ENCODE data around the gene NEURL1. TPM values are rescaled to one million over a fixed set of nuclear protein-coding genes. Genes with fewer than 3 reads are reported as not detected.

The NEURL1 gene
- total RNA-seq, 1 donor from 2014 or later: 0.05 TPM

GRCh38 chr10:103563231-103564115 is 70.0 kb downstream of the NEURL1 start:
- H3K4me1 Mint-ChIP-seq (ENCODE audit: low read depth): no peaks in the 10 kb centered on the region
- H3K27ac Mint-ChIP-seq (ENCODE audit: unreplicated experiment): no peak overlapping the region
- no peaks in the 10 kb centered on the region for H3K9me3 Mint-ChIP-seq (ENCODE audit: low read depth)
- H3K4me3 Mint-ChIP-seq (ENCODE audit: unreplicated experiment): no peak overlapping the region
- TF ChIP-seq CTCF (IDR thresholded peaks at IDR 0.05): no peak
- H3K27me3 Mint-ChIP-seq (ENCODE audit: low read depth): peaks cover 35% of the 10 kb centered on the region
- no peak for DNase-seq (ENCODE audit: low spot score)
- no peaks in the 10 kb centered on the region for H3K36me3 Mint-ChIP-seq (ENCODE audit: low read depth)

- no peak overlapping the region for H3K4me3 Mint-ChIP-seq (ENCODE audit: unreplicated experiment)
These were observed 70.6 kb downstream of the NEURL1 start for GRCh38 chr10:103564116-103564501.

DNA sequence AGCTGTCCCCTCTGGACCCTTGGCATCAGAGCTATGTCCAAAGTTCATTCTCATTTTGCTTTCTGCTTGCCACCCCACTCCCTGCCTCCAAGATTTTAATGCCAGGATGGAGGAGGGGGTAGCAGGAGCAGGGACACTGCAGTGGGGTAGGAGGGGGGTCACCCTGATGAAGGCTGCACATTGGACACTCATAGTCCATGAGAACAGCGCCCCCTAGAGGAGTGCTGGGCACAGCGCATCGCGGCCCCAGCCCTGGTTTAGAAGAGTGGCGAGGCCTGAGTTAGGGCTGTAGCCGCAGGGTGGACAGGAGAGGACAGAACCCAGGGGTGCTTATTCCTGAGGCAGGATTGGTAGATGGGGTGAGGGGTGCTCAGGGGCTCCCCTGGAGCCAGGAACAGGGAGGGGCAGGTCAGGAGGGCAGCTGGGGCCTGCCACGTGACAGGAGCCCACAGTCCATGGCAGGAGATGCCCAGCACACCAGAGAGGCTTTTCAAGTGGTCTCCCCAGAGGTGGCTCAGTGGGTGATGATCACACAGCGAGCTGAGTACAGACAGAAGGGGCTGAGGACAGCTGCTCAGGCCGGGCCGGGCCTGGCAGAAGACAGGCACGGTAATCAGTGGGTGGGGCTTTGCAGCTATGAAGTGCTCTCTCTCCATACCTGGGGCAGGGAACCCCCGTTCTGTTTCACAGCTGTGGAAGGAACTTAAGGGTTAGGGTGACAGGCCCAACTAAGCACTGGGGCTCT is 71.4 kb downstream of the NEURL1 start:
- Mint-ChIP-seq H3K36me3 (ENCODE audit: low read depth) (no peaks in the 10 kb centered on the region), H3K27me3 (ENCODE audit: low read depth) (peaks cover 28% of the 10 kb centered on the region), H3K9me3 (ENCODE audit: low read depth) (no peaks in the 10 kb centered on the region), H3K27ac (ENCODE audit: unreplicated experiment) (no peak overlapping the region), H3K4me3 (ENCODE audit: unreplicated experiment) (no peak overlapping the region), H3K4me1 (ENCODE audit: low read depth) (no peaks in the 10 kb centered on the region)
- peak; percentile 80 for TF ChIP-seq CTCF (IDR thresholded peaks at IDR 0.05)
- no peak for DNase-seq (ENCODE audit: low spot score)

More at GRCh38 chr10:103564116-103564501, 70.6 kb downstream of the NEURL1 start:
- DNase-seq (ENCODE audit: low spot score): no peak
- no peak overlapping the region for H3K27ac Mint-ChIP-seq (ENCODE audit: unreplicated experiment)
- no peaks in the 10 kb centered on the region for H3K9me3 Mint-ChIP-seq (ENCODE audit: low read depth)
- H3K36me3 Mint-ChIP-seq (ENCODE audit: low read depth): no peaks in the 10 kb centered on the region
- no peaks in the 10 kb centered on the region for H3K4me1 Mint-ChIP-seq (ENCODE audit: low read depth)
- no peak for TF ChIP-seq CTCF (IDR thresholded peaks at IDR 0.05)
- H3K27me3 Mint-ChIP-seq (ENCODE audit: low read depth): peaks cover 31% of the 10 kb centered on the region

GRCh38 chr10:103566536-103566935 is 73.0 kb downstream of the NEURL1 start:
- no peak for TF ChIP-seq CTCF (IDR thresholded peaks at IDR 0.05)
- Mint-ChIP-seq H3K27ac (ENCODE audit: unreplicated experiment) (no peak overlapping the region), H3K36me3 (ENCODE audit: low read depth) (no peaks in the 10 kb centered on the region), H3K4me1 (ENCODE audit: low read depth) (no peaks in the 10 kb centered on the region), H3K4me3 (ENCODE audit: unreplicated experiment) (no peak overlapping the region), H3K27me3 (ENCODE audit: low read depth) (peaks cover 25% of the 10 kb centered on the region), H3K9me3 (ENCODE audit: low read depth) (no peaks in the 10 kb centered on the region)
- no peak for DNase-seq (ENCODE audit: low spot score)

DNA sequence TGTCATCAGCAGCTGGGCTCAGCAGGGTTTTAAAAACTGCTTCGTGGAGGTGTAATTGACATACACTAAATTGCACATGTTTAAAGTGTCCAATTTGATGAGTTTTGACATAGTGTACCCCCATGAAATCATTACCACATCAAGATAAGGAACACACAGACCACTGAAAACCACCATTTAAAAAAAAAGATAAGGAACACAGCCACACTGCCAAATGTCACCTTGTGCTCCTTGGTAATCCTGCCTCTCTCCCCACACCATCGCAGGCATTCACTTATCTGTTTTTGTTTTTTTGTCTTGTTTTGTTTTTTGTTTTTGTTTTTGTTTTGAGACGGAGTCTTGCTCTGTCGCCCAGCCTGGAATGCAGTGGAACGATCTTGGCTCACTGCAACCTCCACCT is 75.0 kb downstream of the NEURL1 start:
- Mint-ChIP-seq H3K36me3 (ENCODE audit: low read depth) (no peaks in the 10 kb centered on the region), H3K4me1 (ENCODE audit: low read depth) (no peaks in the 10 kb centered on the region), H3K9me3 (ENCODE audit: low read depth) (no peaks in the 10 kb centered on the region), H3K4me3 (ENCODE audit: unreplicated experiment) (no peak overlapping the region), H3K27ac (ENCODE audit: unreplicated experiment) (no peak overlapping the region), H3K27me3 (ENCODE audit: low read depth) (peaks cover 29% of the 10 kb centered on the region)
- no peak for DNase-seq (ENCODE audit: low spot score)
- TF ChIP-seq CTCF (IDR thresholded peaks at IDR 0.05): no peak

All from chondrocyte (in vitro differentiated cells).